Endothelial cell of umbilical vein (primary cell): Measurements from ENCODE around the gene ICAM1.

Source experiments
- CTCF ChIP-seq, 2 donors: IDR thresholded peaks; 1 replicate in 1 of 2; 2 replicates in 1 of 2; pipeline ENCODE4 v1.5.1; 2011; ENCODE audit warnings: low read length in 2 of 2, mild to moderate bottlenecking in 2 of 2, moderate library complexity in 2 of 2, control low read depth in 1 of 2, inconsistent platforms in 1 of 2, low read depth in 1 of 2; ENCODE audit not compliant: insufficient read depth in 1 of 2; ENCODE audit errors: extremely low read depth in 1 of 2
- EZH2 ChIP-seq: IDR thresholded peaks from 2 replicates; pipeline ENCODE4 v1.6.1; 2012; ENCODE audit warnings: borderline replicate concordance, low read depth, mild to moderate bottlenecking, moderate library complexity, low read length, inconsistent platforms; ENCODE audit not compliant: severe bottlenecking
- FOS ChIP-seq: IDR thresholded peaks from 2 replicates; pipeline ENCODE4 v1.6.1; 2011; ENCODE audit warnings: mild to moderate bottlenecking, low read length, moderate library complexity, borderline replicate concordance; ENCODE audit not compliant: insufficient read depth
- GATA2 ChIP-seq: IDR thresholded peaks from 2 replicates; pipeline ENCODE4 v1.7.0; 2011; ENCODE audit warnings: low read depth, mild to moderate bottlenecking, moderate library complexity, mixed read lengths, low read length; ENCODE audit not compliant: insufficient read length, insufficient read depth
- MAX ChIP-seq: IDR thresholded peaks from 2 replicates; pipeline ENCODE4 v1.6.1; 2011; ENCODE audit not compliant: insufficient read depth, insufficient read length
- MYC ChIP-seq: IDR thresholded peaks from one replicate; pipeline ENCODE4 v1.6.1; 2011; ENCODE audit warnings: mild to moderate bottlenecking, low read depth, low read length
- POLR2A ChIP-seq: IDR thresholded peaks from 2 replicates; pipeline ENCODE4 v1.6.1; 2012; ENCODE audit warnings: low read depth, mild to moderate bottlenecking, control low read depth, low read length
- POLR2AphosphoS5 ChIP-seq: IDR thresholded peaks from 2 replicates; pipeline ENCODE4 v1.6.1; 2012; ENCODE audit warnings: low read depth, mild to moderate bottlenecking, control low read depth, low read length, moderate library complexity; ENCODE audit not compliant: insufficient read depth

DNA sequence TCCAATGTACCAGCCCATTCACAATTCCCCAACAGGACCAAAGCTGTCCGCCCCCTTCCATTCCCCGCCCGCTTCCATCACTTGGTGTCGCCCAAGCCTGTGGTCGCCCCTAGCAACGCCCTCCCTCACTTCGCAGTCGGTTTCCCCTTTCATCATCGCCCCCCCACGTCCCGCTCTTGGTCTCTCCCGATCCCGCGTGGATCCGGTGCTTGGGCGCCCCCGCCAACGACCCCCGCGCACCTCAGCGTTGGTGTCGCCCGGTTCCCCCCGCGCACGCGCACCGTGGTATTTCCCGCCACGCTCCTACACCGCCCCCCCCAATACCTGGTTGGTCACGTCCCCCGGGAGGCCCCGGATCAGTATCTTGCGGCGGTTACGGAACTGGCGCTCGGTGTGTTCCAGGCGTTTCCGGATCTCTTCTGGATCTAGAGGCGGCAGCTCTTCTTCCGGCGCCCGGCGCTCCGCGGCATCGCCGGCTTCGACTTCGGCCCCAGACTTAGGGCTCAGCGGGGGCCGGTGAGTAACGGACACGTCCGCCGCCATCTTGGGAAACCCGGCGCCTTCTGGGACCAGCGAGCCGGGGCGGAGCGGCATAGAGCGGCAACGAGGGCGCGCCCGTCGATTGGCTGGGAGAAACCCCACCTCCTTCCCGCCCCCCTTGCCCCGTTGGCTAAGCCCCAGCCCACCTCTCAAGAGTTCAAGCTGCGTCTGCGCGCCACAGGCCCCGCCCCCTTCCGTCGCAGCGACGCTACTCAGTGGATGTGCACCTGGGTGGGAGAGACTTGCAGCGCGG is 62.2 kb downstream of the ICAM1 start, which contains the start of gene RAVER1:
- TF ChIP-seq CTCF (IDR thresholded peaks at IDR 0.05; ENCODE audit: extremely low read depth in 1 of 2, insufficient read depth in 1 of 2, low read depth in 1 of 2, low read length in 2 of 2) (no peak), POLR2AphosphoS5 (peak; percentile 65), POLR2A (peak; percentile 83), MAX (no peak), EZH2 (no peak), FOS (peak; percentile 14), MYC (peak; percentile 4), GATA2 (no peak)
